ENCODE results near the gene PRKAG2.

- TF ChIP-seq POLR2A (IDR thresholded peaks at IDR 0.05) = no peak
- no peak for TF ChIP-seq CTCF (IDR thresholded peaks at IDR 0.05)
These were observed 108.1 kb downstream of the PRKAG2 start for GRCh38 chr7:151768805-151769187.

Data from lower leg skin (tissue), 3 donors.